GM12874 (cell line): ENCODE measurements around the gene CCDC6.

Experiments
- TF ChIP-seq, protein P1 (sequence below): IDR thresholded peaks from 2 replicates; pipeline ENCODE4 v1.5.1; 2011; ENCODE audit warnings: low read depth, mild to moderate bottlenecking, control low read depth, low read length, moderate library complexity; ENCODE audit not compliant: insufficient read depth

Gene CCDC6

DNA sequence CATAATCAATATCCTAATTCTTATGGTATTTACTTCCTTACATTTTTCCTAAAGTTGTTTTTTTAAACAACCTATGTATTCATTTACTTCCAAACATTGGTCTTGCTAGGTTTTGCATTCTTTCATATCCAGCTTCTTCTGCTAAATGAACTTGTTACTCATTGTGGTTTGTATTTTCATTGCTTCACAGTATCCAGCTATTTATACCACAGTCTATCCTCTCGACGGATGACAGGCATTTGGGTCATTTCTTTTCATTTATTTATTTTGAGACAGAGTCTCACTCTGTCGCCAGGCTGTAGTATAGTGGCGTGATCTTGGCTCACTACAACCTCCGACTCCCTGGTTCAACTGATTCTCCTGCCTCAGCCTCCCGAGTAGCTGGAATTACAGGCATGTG is 66.8 kb downstream of the CCDC6 start:
- TF ChIP-seq, protein P1, sequence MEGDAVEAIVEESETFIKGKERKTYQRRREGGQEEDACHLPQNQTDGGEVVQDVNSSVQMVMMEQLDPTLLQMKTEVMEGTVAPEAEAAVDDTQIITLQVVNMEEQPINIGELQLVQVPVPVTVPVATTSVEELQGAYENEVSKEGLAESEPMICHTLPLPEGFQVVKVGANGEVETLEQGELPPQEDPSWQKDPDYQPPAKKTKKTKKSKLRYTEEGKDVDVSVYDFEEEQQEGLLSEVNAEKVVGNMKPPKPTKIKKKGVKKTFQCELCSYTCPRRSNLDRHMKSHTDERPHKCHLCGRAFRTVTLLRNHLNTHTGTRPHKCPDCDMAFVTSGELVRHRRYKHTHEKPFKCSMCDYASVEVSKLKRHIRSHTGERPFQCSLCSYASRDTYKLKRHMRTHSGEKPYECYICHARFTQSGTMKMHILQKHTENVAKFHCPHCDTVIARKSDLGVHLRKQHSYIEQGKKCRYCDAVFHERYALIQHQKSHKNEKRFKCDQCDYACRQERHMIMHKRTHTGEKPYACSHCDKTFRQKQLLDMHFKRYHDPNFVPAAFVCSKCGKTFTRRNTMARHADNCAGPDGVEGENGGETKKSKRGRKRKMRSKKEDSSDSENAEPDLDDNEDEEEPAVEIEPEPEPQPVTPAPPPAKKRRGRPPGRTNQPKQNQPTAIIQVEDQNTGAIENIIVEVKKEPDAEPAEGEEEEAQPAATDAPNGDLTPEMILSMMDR = no peak

DNA sequence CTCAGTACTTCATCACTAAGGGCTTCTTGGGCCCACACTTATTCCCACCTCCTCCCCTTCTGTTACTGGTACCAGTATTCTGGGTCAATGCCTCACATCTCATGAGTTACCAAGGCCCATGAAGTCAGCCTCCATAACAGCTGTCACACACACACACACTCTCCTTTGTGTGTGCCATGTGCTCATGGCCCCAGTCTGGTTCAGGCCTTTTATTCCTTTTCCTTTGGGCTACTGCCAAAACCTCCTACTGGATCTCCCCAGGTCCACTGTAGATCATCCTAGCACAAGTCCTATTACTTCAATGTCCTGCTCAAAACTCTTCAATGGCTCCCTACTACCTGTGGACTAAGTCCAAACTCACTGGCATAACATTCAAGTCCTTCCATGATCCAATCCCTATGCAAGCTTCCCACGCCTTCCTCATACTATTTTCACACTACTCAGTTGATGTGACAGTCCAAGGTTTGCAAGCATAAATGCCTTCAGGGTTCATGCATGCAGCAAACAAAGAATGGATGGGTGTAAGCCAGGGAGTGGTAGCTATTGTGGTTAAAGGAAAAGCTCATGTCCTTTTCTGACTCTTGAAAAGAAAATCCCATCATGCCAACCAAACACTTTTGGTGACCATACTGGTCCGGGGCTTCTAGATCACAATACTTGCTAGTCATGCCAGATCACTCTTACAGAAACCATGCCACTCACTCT is 68.1 kb downstream of the CCDC6 start:
- TF ChIP-seq, protein P1 = no peak

DNA sequence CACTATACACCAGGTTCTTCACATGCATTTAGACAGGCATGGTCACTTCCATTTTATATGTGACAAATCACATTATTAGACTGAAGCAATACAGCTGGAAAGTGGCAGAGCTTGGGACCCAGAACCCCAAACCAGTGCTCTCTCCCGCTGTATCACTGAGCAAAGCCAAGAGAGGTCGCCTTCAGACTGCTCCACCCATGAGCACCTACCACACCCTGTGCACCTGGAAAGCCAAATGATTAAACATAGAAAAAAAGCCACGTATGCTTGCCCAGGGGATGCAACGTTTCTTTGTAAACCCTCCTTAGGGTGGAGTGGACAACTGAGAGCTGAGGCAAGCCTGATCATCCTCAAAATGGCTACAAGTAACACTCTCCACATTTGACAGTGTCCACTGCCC is 72.5 kb downstream of the CCDC6 start:
- TF ChIP-seq, protein P1 = no peak

DNA sequence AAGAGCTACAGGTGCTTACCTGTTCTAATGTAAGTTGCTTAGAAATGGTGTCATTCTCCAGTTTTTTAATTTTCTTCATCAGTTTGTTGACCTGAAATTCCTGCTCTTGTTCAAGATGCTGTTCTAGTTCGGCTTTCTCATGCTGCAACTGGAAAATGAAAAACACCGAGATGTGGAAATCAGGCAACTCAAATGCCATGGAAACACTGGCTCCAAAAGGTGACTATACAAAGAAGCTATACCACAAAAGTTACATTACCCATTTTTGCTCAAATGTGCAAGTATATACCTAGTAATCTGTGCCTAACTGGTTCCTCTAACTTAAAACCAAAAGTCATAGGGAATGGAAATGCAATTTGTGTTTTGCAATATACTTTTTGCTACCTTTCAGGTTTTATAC is 73.8 kb downstream of the CCDC6 start:
- TF ChIP-seq, protein P1 = no peak

DNA sequence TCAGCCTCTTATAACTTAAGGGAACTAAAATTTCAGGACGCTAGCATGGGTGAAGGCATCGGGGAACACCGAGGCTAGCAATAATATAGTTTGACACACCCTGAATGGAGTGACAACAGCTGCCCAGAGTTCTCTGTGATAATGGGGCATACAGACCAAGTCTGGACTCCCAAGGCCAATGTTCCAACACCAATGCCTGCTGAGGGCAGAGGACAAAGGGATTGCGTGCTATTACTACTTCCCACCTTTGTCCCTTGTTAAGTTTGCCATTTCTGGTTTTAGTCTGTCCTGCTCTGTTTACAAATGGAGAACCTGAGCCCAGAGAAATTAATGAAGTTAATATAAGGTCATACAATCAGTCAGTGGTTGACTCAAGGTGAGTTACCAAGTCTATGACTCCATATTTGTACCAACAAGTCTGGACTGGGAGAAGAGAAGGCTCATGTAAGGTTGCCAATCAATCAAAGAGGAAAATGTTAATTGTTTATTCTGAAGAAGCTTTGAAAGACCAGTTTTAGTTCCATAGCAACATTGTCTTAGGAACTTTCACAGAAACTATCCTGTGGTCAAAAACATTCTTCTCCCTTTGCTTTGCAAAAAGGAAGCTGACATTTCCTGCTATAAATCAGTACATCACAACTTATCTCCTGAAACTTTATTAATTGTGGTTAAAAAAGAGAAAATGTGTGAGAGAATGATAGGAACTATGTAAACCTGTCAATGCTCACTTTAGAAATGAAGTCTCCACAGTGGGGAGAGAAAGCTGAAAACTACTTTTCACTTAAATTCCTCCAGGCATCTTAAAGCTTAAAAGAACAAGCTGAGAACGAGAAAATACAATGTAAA is 74.5 kb downstream of the CCDC6 start:
- TF ChIP-seq, protein P1 = no peak

DNA sequence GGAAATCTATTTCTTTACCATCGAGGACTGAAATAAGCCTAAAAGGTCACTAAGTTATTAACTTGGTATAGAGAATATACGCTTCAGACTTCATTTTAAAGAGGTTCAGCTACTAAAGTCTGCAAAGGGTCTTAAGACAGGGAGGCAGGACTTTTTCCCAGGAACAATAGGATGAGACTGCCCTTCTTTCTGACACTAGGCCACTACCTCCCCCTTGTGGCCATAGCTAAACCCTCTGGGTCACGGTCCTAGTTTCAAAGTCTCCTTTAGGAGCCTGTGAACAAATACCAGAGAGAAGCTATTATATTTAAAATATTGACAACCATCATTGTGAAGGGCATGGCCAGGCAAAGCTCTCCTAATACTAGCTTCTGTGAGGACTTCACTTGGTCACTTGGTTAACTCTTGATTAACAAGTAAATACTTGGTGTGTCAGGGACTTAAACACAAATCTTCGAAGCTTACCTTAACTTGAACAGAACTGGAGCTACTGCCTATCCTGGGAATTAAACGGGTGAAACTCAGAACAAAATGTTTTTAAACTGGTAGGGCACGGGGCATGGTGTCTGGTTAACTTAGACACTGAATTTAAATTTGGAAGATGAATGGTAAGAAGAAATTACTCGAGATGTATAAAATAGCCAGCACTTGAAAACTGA is 75.6 kb downstream of the CCDC6 start:
- TF ChIP-seq, protein P1 = peak; percentile 68

DNA sequence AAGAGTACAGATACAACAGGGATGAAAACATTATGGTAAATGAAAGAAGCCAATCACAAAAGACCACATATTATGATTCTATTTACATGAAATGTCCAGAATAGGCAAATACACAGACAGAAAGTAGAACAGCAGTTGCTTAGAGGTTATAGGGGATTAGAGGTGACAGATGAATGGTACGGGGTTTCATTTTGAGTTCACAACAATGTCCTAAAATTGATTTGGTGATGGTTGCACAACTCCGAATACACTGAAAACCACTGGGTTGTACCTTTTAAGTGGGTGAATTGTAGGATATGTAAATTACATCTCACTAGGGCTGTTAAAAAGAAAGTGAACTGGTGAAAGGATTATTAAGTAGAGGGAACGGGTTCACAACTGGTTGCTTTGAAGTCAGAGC is 76.8 kb downstream of the CCDC6 start:
- TF ChIP-seq, protein P1 = no peak
